GM18519 (cell line): ENCODE data around the gene RAB33B.
"Not testable (repeated sequence)": the region's sequence is repeated elsewhere in the genome, so short reads cannot be mapped to it uniquely, and the experiment has no call there.

ENCODE experiments used
- ATAC-seq: cut with Tn5 transposase; IDR thresholded peaks from one replicate; pipeline ENCODE4 v1.9.1; 2021; ENCODE audit warnings: mild to moderate bottlenecking, moderate library complexity; ENCODE audit not compliant: unreplicated experiment, low FRiP score

RAB33B gene

DNA sequence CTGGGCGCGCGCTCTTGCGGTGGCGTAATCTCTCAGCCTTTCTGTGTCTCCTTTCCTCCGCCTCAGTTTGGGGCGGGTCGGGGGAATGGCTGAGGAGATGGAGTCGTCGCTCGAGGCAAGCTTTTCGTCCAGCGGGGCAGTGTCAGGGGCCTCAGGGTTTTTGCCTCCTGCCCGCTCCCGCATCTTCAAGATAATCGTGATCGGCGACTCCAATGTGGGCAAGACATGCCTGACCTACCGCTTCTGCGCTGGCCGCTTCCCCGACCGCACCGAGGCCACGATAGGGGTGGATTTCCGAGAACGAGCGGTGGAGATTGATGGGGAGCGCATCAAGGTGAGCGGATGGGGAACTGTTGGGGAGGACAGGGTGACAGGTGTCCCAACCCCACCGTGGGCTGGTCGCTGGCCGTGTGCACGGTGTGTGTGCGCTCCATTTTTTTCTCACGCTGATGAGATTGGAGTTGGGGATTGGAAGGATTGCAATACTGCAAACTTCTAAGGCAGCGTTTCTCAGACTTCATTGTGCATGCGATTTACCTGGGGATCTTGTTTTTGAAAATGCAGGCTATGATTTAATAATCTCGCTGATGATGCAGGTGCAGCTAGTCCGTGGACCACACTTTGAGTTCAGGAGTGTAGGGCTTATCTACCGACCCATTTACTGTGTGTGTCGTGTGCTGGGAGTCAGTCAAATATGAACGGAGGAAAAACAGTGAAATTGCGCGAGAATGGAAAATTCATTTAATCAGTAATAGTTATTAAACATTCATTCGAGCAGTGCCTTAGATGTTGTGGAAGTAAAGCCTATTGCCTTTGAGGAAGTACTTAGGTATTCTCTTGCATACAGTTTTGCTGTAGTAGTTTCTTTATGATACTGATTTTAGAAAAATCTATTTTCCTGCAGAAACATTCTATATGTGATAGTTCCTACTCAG lies at the start of gene RAB33B:
RAB33B (plus strand) TSS at position 11 of the 935 bp plus-strand sequence; CDS start at position 86, 75 bp downstream.
- peak; percentile 1 for ATAC-seq

DNA sequence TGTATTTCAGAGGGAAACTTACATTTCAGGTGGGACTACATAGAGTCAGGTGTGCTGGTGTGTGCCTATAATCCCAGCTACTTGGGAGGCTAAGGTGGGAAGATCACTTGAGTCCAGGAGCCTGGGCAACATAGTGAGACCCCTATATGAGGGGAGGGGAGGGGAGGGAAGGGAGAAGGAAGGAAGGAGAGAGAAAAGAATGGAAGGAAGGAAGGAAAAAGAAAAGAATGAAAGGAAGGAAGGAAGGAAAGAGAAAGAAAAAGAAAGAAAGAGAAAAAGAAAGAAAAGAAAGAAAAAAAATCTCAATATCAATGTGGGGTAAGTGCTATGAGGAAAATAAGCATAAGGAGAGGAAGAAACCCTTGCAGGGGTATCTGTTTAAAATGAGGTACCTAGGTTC lies 43.6 kb upstream of the RAB33B start:
- ATAC-seq, result no peak

DNA sequence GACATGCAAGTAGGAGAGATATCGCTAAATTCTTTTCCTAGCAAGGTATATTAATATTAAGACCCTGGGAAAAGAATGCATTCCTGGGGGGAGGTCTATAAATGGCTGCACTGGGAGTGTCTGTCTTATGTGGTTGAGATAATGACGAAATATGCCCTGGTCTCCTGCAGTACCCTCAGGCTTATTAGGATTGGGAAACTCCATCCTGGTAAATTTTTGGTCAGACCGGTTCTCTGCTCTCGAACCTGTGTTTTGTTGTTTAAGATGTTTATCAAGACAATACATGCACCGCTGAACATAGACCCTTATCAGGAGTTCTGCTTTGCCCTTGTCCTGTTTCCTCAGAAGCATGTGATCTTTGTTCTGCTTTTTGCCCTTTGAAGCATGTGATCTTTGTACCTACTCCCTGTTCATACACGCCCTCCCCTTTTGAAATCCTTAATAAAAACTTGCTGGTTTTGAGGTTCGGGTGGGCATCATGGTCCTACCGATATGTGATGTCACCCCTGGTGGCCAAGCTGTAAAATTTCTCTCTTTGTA lies 39.2 kb upstream of the RAB33B start:
- not testable (repeated sequence) for ATAC-seq

DNA sequence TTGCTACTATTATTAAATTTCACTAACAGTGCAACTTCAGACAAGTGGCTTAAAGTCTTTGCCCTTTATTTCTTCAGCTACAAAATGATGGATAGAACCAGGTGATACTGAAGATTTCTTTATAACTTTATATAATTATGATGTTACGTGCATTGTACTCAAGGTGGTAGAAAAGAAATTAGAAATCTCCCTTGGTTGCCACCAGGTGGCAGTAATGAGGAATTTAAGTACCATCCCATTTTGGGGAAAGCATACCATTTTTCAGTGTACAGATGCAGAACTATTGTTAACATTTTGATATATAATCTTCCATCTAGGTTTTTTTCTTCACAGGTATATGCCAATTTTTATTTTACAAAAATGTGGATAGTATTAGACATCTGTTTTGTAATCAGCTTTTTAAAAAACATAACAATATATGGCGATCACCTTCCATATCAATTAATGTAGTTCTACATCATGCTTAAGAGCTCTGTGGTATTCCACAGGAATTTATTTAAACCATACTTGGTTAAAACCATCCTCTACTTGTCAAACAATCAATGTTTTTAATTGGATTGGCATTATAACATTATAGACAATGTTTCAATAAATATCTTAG lies 37.7 kb upstream of the RAB33B start:
- ATAC-seq, result no peak

DNA sequence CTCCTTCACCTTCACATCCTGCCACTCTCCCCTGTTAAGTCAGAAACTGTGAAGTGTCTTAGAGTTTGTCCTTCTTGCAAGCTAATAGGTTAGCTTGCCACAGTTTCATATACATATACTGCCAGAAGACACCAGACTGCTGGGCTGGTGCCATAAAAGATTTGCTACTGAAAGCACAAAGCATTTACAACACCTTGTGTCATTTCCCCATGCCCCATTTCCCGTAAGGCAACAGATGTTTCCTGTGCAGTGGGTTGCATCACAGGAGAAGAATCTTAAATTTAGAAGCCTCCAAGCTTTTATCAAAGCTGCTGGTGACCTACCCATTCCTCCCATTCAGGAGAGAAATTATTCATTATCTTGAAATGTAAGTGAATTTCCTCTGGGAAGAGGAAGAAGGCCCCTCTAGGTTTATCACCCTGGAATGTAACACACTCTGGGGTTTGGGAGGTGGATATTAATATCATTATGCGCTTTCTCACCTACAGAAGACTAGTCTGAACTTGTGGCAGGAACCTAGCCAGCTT lies 34.5 kb upstream of the RAB33B start:
- ATAC-seq, result no peak

DNA sequence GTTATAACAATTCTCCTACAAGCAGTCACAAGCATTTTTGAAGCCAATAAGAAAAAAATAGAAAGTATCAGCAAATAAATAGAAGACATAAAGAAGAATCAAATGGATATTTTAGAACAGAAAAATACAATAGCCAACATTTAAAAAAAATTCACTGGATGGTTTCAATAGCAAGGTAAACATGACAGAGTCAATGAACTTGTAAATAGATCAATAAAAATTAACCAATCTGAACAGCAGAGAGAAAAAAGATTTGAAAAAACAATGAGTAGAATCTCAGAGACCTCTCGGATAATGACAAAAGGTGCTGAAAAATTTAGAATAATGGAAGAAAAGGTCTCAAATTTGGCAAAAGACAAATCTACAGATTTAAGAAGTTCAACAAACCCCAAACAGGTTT lies 33.3 kb upstream of the RAB33B start:
- ATAC-seq, result no peak

DNA sequence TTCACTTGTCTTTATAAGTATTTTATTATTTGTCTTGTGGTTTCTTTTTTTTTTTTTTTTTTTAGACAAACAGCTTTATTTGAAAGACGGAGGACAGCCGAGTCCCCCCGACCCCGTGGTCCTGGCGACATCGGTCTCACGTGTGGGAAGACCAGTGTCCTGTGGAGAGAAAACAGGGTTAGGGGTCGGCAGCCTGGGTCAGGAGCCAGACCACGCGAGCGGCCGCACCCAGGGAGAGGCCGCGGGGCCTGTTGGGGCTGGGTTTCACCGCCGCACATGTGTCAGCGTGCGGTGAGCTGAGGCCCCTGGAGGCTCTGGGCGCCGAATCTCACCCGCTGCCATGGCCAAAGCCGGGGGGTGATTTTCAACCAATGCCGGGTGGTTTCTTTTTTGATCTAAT lies 17.8 kb upstream of the RAB33B start:
- no peak for ATAC-seq

DNA sequence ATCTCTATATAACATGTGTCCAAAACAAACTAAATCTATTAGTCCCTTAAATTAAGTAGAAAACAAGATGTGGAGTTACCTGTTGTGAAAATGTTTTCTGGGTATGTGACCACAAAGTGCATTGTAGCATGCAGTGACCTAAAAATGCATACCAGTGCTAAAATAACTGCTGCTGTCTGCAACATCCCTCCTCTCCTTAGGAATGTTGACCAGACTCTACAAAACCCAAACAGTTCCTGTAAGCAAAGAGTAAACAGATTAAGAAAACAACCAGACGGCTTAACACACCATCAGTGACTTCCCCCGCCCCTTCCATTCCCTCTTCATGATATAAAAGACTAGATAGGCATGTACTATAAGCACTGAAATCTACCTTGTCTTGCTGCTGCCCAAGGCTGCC lies 15.8 kb upstream of the RAB33B start:
- ATAC-seq, result no peak

DNA sequence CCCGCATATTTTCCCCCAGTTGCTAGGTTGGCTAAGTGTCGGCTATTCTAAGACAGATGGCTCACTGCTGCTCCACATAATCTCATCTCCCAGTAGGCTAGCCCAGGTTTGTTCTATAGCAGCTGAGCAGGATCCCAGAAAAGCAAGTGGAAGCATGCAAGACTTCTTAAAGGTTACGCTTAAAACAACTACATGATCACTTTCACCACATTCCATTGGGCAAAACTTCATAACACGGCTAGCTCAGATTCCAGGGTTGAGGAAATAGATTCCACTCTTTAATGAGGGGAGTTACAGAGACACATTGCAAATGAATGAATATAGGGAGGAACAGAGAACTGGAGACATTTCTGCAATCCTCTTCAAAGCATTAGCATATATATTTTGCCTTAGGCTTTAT lies 12.9 kb upstream of the RAB33B start:
- no peak for ATAC-seq

DNA sequence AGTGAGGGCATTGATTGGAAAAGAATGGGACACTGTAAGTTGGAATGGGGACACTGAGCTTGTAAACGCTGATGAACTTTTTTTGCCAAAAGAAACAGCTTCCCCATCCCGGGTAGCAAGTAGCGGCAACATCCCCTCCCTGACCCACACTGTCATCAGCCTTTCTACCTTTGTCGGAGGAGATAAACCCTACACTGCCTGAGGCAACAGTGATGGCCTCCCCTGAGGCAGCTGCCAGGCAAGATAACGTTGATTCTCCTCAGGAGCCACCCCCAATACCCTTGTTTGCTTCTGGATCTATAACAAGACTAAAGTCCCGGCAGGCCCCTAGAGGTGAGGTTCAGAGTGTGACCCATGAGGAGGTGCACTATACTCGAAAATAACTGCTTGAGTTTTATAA lies 10.3 kb upstream of the RAB33B start:
- no peak for ATAC-seq

DNA sequence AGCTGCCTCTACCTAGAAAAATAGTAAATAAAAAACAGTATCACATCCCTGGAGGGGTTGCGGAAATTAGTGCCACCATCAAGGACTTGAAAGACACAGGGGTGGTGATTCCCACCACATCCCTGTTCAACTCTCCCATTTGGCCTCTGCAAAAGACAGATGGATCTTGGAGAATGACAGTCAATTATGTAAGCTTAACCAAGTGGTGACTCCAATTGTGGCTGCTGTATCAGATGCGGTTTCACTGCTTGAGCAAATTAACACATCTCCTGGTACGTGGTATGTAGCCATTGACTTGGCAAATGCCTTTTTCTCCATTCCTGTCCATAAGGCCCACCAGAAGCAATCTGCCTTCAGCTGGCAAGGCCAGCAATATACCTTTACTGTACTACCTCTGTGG lies 9.0 kb upstream of the RAB33B start:
- ATAC-seq, result not testable (repeated sequence)

DNA sequence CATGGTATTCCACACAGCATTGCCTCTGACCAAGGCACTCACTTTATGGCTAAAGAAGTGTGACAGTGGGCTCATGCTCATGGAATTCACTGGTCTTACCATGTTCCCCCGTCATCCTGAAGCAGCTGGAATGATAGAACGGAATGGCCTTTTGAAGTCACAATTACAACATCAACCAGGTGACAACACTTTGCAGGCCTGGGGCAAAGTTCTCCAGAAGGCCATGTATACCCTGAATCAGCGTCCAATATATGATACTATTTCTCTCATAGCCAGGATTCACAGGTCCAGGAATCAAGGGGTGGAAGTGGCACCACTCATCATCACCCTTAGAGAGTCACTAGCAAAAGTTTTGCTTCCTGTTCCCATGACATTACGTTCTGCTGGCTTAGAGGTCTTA lies 6.8 kb upstream of the RAB33B start:
- not testable (repeated sequence) for ATAC-seq

DNA sequence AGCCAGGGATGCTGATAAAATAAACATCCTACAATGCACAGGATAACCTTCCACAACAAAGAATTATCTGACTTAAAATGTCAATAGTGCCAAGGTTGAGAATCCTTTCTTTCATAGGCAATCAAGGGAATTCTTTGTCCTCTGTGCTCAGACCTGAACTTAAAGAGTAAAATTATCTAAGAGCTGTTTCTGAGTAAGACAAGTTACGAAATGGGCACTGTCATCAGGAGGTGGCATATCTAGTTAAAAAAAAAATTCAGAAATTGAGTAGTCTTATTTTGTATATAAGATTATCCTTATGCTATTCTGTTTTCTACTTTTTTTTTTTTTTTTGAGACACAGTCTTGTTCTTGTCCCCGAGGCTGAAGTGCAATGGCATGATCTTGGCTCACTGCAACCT lies 3.3 kb upstream of the RAB33B start:
- ATAC-seq, result no peak

DNA sequence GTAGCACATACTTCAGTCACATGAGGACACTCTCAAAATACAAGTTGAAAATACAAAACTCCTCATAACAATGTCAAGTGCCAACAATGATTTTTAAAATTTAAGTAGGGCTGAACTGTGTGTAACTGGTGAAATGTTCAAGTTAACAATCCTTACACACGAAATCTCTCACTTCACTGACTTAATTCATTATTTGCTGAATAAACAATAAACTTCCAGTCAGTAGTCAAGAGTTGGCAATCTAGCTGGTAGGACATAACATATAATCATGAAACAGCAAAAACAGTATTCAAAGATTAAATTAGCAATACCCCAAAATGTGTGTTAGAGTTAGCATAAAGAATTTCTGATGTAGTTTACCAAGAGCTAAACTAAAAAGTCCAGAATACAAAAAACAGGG lies 1.9 kb upstream of the RAB33B start:
- no peak for ATAC-seq

DNA sequence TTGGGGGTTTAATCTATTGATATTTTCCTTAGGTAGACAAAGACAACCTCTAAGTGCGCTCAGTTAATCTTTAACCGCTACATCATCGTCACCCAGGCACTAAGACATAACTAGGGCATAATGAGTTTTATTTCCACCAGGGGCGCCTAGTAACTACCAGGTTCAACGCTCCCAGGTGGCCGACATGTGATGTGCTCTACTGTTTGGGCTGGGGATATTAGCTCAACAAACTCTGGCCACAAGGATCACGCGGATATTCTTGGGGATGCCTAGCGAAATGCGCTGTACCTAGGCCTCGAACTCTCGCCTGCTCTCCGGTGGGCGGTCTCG lies 915 bp upstream of the RAB33B start:
- ATAC-seq, result peak; percentile 35

DNA sequence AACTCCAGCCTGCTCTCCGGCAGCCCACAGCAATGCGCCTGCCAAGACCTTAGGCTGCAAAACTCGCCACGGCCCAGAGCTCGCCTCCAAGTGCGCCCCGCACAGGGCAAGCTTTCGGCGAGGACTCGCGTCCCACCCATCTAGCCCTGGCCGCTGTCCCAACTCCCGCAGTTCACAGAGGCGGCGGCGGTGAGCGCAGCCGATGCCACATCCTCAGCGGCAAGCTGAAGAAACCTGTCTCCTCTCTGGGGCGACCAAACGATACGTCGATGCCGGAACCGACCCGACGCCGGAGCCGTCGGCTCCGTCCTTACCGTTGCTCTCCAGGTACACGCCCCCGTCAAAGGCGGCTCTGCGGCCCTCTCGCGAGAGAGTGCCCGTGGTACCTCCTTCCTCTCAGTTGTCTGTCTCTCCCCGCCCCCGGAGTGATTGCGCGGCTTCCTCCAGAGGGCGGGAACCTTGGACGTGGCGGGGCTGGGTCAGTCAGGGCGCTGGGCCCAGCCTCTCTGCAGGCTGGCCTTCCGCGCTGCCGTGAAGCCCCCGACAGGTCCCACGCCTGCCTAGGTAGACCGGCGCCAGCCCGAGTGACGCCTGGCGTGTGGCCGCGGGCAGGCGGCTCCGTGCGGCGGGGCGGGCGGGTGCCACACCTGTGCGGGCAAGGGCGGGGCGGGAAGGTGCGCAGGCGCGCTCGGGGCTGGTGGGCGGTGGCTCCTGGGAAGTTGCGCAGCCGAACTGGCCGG lies 380 bp upstream of the RAB33B start:
- ATAC-seq, result peak; percentile 80

DNA sequence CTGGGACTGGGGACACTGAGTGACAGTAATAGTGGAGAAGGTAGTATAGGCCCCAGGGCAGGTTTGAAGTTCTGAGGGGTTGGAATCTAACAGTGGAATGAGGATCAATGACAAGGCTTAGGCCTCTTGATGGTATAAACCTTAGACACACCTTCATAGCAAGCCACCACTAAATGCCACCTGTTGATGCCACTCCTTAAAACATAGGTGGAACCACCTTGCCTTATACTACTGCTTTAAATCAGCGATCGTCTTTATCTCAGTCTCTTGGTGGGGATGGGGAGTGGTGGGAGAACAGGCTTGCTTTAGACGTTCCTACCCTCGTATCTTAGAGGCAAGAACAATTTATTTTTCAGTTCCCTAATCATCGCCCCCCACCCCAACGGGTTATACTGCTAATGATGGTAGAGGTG lies 1.2 kb downstream of the RAB33B start:
- ATAC-seq, result no peak

DNA sequence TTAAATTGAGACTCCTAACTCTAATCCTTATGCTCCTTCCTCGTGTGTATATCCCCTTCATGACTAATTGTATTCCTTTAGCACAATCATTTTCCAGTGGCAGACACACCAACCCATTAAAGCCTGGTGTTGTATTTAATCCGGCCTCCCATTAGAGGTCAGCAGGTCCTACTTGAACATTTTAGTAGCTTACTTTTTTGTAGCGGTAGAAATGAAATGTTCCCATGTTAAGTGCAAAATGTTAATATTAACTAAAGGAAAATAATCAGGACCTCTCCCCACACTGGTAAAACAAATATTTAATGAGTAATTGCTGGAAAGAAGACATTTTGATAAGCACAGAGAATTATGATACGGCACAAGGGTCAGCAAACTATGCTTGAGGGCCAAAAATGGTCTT lies 3.4 kb downstream of the RAB33B start:
- no peak for ATAC-seq

DNA sequence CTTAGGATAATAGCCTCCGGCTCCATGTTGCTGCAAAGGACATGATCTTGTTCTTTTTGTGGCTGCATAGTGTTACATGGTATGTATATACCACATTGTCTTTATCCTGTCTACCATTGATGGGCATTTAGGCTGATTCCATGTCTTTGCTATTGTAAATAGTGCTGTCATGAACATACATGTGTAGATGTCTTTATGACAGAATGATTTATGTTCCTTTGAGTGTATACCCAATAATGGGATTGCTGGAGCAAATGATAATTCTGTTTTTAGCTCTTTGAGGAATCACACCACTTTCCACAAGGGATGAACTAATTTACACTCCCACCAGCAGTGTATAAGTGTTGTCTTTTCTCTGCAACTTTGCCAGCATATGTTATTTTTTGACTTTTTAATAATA lies 4.6 kb downstream of the RAB33B start:
- ATAC-seq, result no peak

DNA sequence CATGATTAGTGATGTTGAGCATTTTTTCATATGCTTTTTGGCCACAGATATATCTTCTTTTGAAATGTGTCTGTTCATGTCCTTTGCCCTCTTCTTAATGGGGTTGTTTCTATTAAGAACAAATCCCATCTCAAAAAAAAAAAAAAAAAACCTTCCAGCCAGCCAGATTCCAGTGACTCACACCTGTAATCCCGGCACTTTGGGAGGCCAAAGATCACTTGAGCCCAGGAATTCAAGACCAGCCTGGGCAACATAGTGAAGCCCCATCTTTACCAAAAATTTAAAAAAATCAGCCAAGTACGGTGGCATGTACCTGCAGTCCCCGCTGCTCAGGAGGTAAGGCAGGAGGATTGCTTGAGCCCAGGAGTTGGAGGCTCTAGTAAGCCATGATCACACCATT lies 5.1 kb downstream of the RAB33B start:
- ATAC-seq, result no peak

DNA sequence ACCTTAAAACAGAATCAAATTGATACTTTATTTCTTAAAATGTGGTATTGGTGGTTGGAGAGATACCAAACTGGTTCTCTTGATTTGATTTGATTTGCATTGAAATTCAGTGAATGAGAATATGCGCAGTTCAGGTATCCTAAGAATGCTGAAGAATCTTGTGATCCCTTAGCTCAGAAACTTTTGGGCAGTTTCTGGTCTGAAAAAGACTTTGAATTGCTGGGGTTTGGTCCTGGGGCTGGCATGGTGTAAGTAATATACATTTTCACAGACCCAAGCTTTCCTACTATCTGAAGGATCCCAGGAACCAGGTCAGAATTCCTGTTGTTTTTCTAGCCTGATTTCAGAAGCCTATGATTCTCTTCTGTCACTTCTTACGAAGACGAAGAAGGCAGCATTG lies 6.6 kb downstream of the RAB33B start:
- no peak for ATAC-seq
